Mucosa of rectum (tissue), 2 donors: ENCODE measurements around the gene PLD1.

Experiments
- H3K27ac ChIP-seq, 2 donors: one replicate each; pipeline ENCODE4 v1.7.0; 2013; ENCODE audit warnings: inconsistent platforms in 2 of 2, low read depth in 2 of 2, low read length in 2 of 2
- H3K27me3 ChIP-seq, 2 donors: one replicate each; pipeline ENCODE4 v1.7.0; 2013; ENCODE audit warnings: low read length in 2 of 2; ENCODE audit not compliant: control insufficient read depth in 2 of 2, insufficient read depth in 2 of 2
- H3K36me3 ChIP-seq, 2 donors: one replicate each; pipeline ENCODE4 v1.7.0; 2013; ENCODE audit warnings: low read length in 2 of 2; ENCODE audit not compliant: control insufficient read depth in 2 of 2, insufficient read depth in 2 of 2
- H3K4me1 ChIP-seq, 2 donors: one replicate each; pipeline ENCODE4 v1.7.0; 2013; ENCODE audit warnings: low read length in 2 of 2, mild to moderate bottlenecking in 1 of 2; ENCODE audit not compliant: control insufficient read depth in 2 of 2, insufficient read depth in 2 of 2
- H3K4me3 ChIP-seq, 2 donors: one replicate each; pipeline ENCODE4 v1.7.0; 2013; ENCODE audit warnings: low read length in 2 of 2
- H3K9ac ChIP-seq, 2 donors: one replicate each; pipeline ENCODE4 v1.7.0; 2013; ENCODE audit warnings: low read length in 2 of 2, low read depth in 1 of 2, mild to moderate bottlenecking in 1 of 2
- H3K9me3 ChIP-seq, 2 donors: one replicate each; pipeline ENCODE4 v1.7.0; 2013; ENCODE audit warnings: low read length in 2 of 2; ENCODE audit not compliant: control insufficient read depth in 2 of 2
- donor health status: healthy.
- donor health status: Normal muscosa, but diverticular disease.

Gene PLD1

GRCh38 chr3:171614318-171614921, 195.9 kb downstream of the PLD1 start:
- no peak overlapping the region for H3K9ac ChIP-seq
- no peaks in the 10 kb centered on the region for H3K27me3 ChIP-seq
- peaks cover 30% of the 10 kb centered on the region in 2 donors for H3K36me3 ChIP-seq
- no peaks in the 10 kb centered on the region for H3K4me1 ChIP-seq
- no peaks in the 10 kb centered on the region for H3K9me3 ChIP-seq
- no peak overlapping the region for H3K27ac ChIP-seq
- no peak overlapping the region for H3K4me3 ChIP-seq

GRCh38 chr3:171607452-171607851, 202.8 kb downstream of the PLD1 start:
- Histone ChIP-seq H3K27me3 (no peaks in the 10 kb centered on the region), H3K4me1 (no peaks in the 10 kb centered on the region), H3K9ac (no peak overlapping the region), H3K9me3 (no peaks in the 10 kb centered on the region), H3K4me3 (no peak overlapping the region), H3K27ac (no peak overlapping the region), H3K36me3 (peaks cover 22 to 28% of the 10 kb centered on the region in 2 donors)

DNA sequence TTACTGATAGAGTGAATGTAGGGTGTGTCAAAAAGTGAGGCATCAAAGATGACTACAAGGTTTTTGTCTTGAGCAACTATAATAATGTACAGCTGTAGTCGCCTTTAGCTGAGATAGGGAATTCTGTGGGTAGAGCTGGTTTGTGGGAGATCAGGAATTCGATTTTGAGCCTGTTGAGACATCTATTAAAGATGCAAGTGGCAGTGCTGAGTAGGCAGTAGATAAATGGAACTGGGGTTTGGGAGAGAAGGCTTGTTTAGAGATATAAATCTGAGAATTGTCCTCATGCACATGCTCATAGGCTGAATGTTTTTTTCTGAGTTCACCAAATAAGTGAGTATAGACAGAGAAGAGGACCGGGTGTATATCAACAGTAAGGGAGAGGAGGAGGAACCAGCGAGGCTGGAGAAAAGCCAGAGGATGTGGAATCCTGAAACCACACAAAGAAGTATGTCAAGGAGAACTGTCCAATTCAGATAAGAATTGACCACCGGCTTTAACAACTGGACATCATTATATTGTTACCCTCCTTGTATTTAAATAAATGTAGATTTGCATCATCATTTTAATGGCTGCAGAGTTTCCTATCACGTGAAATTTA, 204.0 kb downstream of the PLD1 start:
- Histone ChIP-seq H3K27ac (no peak overlapping the region), H3K9ac (no peak overlapping the region), H3K4me1 (no peaks in the 10 kb centered on the region), H3K4me3 (no peak overlapping the region), H3K27me3 (no peaks in the 10 kb centered on the region), H3K9me3 (no peaks in the 10 kb centered on the region), H3K36me3 (peaks cover 21 to 32% of the 10 kb centered on the region in 2 donors)

- Histone ChIP-seq H3K9ac (no peak overlapping the region), H3K9me3 (no peaks in the 10 kb centered on the region), H3K36me3 (peaks cover 16 to 38% of the 10 kb centered on the region in 2 donors), H3K4me3 (no peak overlapping the region), H3K4me1 (no peaks in the 10 kb centered on the region), H3K27ac (no peak overlapping the region), H3K27me3 (no peaks in the 10 kb centered on the region)
Observed at GRCh38 chr3:171604370-171604769, 205.9 kb downstream of the PLD1 start.

DNA sequence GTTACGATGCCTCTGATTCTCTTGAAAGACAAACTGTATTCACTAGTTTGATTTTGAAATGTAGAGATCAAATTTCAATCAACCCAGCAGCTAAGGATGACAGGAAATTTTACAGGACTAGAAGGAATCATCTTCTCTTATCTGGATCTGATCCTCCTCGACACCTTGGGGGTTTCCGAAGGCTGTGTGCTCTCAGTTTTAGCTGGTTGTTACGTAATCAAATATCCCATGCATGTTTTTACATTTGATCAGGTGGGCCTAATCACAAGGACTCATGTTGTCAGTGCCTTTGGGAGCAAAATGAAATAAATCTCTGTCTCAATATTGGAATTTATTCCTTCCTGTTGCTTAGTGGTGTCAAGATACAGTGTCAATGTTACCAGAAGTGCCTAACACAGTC, 208.2 kb downstream of the PLD1 start:
- peaks cover 13 to 38% of the 10 kb centered on the region in 2 donors for H3K36me3 ChIP-seq
- no peaks in the 10 kb centered on the region for H3K9me3 ChIP-seq
- no peak overlapping the region for H3K27ac ChIP-seq
- no peaks in the 10 kb centered on the region for H3K4me1 ChIP-seq
- H3K4me3 ChIP-seq = no peak overlapping the region
- no peaks in the 10 kb centered on the region for H3K27me3 ChIP-seq
- no peak overlapping the region for H3K9ac ChIP-seq

GRCh38 chr3:171600030-171600429, 210.3 kb downstream of the PLD1 start:
- Histone ChIP-seq H3K36me3 (peaks cover 13 to 30% of the 10 kb centered on the region in 2 donors), H3K27ac (no peak overlapping the region), H3K4me3 (no peak overlapping the region), H3K27me3 (no peaks in the 10 kb centered on the region), H3K9ac (no peak overlapping the region), H3K9me3 (no peaks in the 10 kb centered on the region), H3K4me1 (no peaks in the 10 kb centered on the region)

GRCh38 chr3:171598990-171599389, 211.3 kb downstream of the PLD1 start:
- Histone ChIP-seq H3K27ac (no peak overlapping the region), H3K27me3 (no peaks in the 10 kb centered on the region), H3K9ac (no peak overlapping the region), H3K36me3 (peaks cover 13 to 24% of the 10 kb centered on the region in 2 donors), H3K9me3 (no peaks in the 10 kb centered on the region), H3K4me1 (no peaks in the 10 kb centered on the region), H3K4me3 (no peak overlapping the region)

- H3K27ac ChIP-seq = no peak overlapping the region
- H3K4me1 ChIP-seq = no peaks in the 10 kb centered on the region
- no peaks in the 10 kb centered on the region for H3K27me3 ChIP-seq
- H3K9me3 ChIP-seq = no peaks in the 10 kb centered on the region
- H3K36me3 ChIP-seq = no peaks in the 10 kb centered on the region
- no peak overlapping the region for H3K9ac ChIP-seq
- no peak overlapping the region for H3K4me3 ChIP-seq
Observed at GRCh38 chr3:171592786-171593185, 217.5 kb downstream of the PLD1 start.

GRCh38 chr3:171591070-171591469, 219.2 kb downstream of the PLD1 start:
- Histone ChIP-seq H3K4me3 (no peak overlapping the region), H3K36me3 (no peaks in the 10 kb centered on the region), H3K27ac (no peak overlapping the region), H3K9me3 (no peaks in the 10 kb centered on the region), H3K4me1 (no peaks in the 10 kb centered on the region), H3K27me3 (no peaks in the 10 kb centered on the region), H3K9ac (no peak overlapping the region)

- H3K9me3 ChIP-seq = no peaks in the 10 kb centered on the region
- H3K27ac ChIP-seq = no peak overlapping the region
- H3K36me3 ChIP-seq = no peaks in the 10 kb centered on the region
- H3K9ac ChIP-seq = no peak overlapping the region
- no peaks in the 10 kb centered on the region for H3K4me1 ChIP-seq
- H3K27me3 ChIP-seq = no peaks in the 10 kb centered on the region
- no peak overlapping the region for H3K4me3 ChIP-seq
Observed at GRCh38 chr3:171586274-171586673, 224.0 kb downstream of the PLD1 start.
